Ovary (tissue), 3 donors: Measurements from ENCODE around the gene ARHGEF28.

ENCODE experiments used
- CTCF ChIP-seq, 3 donors: fragments of 450-650 bp in 2 of 3; fragments of 200-600 bp in 1 of 3; IDR thresholded peaks; one replicate each; pipeline versions ENCODE4 v1.5.1 to v1.8.0; 2016 to 2022; ENCODE audit warnings: antibody characterized with exemption in 3 of 3, mild to moderate bottlenecking in 1 of 3
- EP300 ChIP-seq: sonication (generic); formaldehyde crosslinking; IDR thresholded peaks from one replicate; pipeline ENCODE4 v1.6.1; 2017; ENCODE audit warnings: antibody characterized with exemption
- POLR2A ChIP-seq: fragments of 450-650 bp; IDR thresholded peaks from one replicate; pipeline ENCODE4 v1.6.1; 2017; ENCODE audit warnings: antibody characterized with exemption, mild to moderate bottlenecking, moderate library complexity
- donor health status: DM: no; HTN: no; CAD: no.

- TF ChIP-seq POLR2A (no peak), CTCF (IDR thresholded peaks at IDR 0.05) (no peak), EP300 (no peak)
Observed at GRCh38 chr5:73835726-73836125, 209.7 kb downstream of the ARHGEF28 start.
